AG09309 (cell line): ENCODE data around the gene CIB2.
A peak's percentile ranks its signal among the peaks of the same experiment; 100 is the strongest.

Source experiments
- DNase-seq: peaks from one replicate; pipeline ENCODE4 v3.0.0-alpha.2; 2010; ENCODE audit warnings: low read depth
- H3K4me3 ChIP-seq: 2 replicates; pipeline ENCODE4 v1.5.1; 2011; ENCODE audit warnings: mild to moderate bottlenecking, low read depth, low read length, moderate library complexity; ENCODE audit not compliant: control insufficient read depth
- CTCF ChIP-seq: IDR thresholded peaks from 2 replicates; pipeline ENCODE4 v1.5.1; 2011; ENCODE audit warnings: mild to moderate bottlenecking, low read depth, low read length, inconsistent platforms; ENCODE audit not compliant: insufficient read depth, control insufficient read depth; ENCODE audit errors: missing control alignments

Gene CIB2

GRCh38 chr15:78108300-78109084 is 22.8 kb downstream of the CIB2 start:
- TF ChIP-seq CTCF, result peak; percentile 98
- DNase-seq, result peak; percentile 44
- no peak overlapping the region for H3K4me3 ChIP-seq

- DNase-seq, result no peak
- H3K4me3 ChIP-seq, result no peak overlapping the region
- TF ChIP-seq CTCF, result no peak
Measured at GRCh38 chr15:78107471-78107870, 23.8 kb downstream of the CIB2 start.

- TF ChIP-seq CTCF, result no peak
- H3K4me3 ChIP-seq, result no peak overlapping the region
- no peak for DNase-seq
Measured at GRCh38 chr15:78105476-78106241, 25.6 kb downstream of the CIB2 start.

- no peak for TF ChIP-seq CTCF
- no peak for DNase-seq
- no peak overlapping the region for H3K4me3 ChIP-seq
Measured at GRCh38 chr15:78104566-78105475, 26.4 kb downstream of the CIB2 start.

- no peak for DNase-seq
- TF ChIP-seq CTCF, result no peak
- no peak overlapping the region for H3K4me3 ChIP-seq
Measured at GRCh38 chr15:78104119-78104479, 27.1 kb downstream of the CIB2 start.

DNA sequence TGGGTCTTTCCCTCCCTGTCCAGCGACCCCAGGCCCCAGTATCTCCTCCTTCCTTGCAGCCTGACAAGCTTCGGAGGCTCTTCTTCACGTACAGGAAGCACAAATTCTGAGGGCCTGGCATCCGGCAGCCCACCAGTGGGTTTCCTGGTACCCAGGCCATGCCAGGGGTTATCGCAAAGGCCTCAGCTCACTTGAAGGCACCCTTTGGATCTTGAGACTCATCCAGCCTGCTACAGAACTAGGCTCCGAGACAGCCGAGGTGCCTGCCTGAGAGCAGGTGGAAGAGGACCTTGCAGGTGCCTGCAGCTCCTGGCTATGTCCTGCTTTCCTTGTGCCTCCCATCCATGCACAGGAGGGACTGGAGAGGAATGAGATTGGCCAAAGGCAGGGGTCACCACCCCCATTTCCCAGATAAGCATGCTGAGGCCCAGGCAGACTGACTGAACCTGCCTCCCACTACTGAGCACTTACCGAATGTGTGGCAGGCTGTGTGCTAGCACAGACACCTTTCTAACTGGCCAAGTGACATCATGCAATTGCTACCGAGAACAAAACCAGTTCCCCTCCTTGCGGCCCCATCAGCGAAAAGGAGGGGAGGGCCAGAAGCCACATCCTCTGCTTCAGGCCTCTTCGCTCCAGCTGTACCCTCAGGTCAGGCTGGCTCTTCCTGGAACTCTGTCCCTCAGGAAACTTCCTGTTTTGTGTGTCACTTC is 27.7 kb downstream of the CIB2 start:
- TF ChIP-seq CTCF, result no peak
- DNase-seq, result no peak
- H3K4me3 ChIP-seq, result no peak overlapping the region
